ENCODE data around the gene CELA3B. TPM values are rescaled to one million over a fixed set of nuclear protein-coding genes. Genes with fewer than 3 reads are reported as not detected.
"Not testable (repeated sequence)": the region's sequence is repeated elsewhere in the genome, so short reads cannot be mapped to it uniquely, and the experiment has no call there.

CELA3B gene
- total RNA-seq, 5 donors from 2014 or later (not counting 1 experiment from before 2014, with no cell fraction given) = 6.9 to 7.5 (median 7.3) TPM; not detected in 2

DNA sequence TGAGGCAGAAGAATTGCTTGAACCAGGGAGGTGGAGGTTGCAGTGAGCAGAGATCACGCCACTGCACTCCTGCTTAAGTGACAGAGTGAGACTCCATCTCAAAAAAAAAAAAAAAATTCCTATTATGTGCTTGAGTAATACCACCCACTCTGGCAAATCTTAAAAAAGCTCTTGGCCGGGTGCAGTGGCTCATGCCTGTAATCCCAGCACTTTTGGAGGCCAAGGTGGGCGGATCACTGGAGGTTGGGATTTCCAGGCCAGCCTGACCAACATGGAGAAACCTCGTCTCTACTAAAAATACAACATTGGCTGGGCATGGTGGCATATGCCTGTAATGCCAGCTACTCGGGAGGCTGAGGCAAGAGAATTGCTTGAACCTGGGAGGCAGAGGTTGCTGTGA is 58.0 kb downstream of the CELA3B start:
- H3K4me1 ChIP-seq (ENCODE audit: control insufficient read depth in 1 of 2, extremely low read depth in 1 of 2, insufficient read depth in 2 of 2, low read length in 2 of 2) = peaks cover 38 to 47% of the 10 kb centered on the region in 2 experiments
- H3K27me3 ChIP-seq (replicated peaks in 1 of 2; ENCODE audit: control insufficient read depth in 2 of 2, extremely low read depth in 1 of 2, insufficient read depth in 2 of 2, low read length in 1 of 2); H3K27ac Mint-ChIP-seq; ATAC-seq (replicated peaks in 1 of 4); H3K9me3 Mint-ChIP-seq; H3K36me3 Mint-ChIP-seq; H3K4me3 ChIP-seq (ENCODE audit: control insufficient read depth in 1 of 2, extremely low read depth in 1 of 2, low read length in 1 of 2); H3K27ac ChIP-seq (ENCODE audit: low read length); H3K27me3 Mint-ChIP-seq; DNase-seq; H3K36me3 ChIP-seq (ENCODE audit: control insufficient read depth in 2 of 2, extremely low read depth in 1 of 2, insufficient read depth in 1 of 2, low read length in 1 of 2); H3K4me3 Mint-ChIP-seq; H3K9me3 ChIP-seq: not testable (repeated sequence)
- ChIA-PET CTCF (interaction anchor here (0.5 to 0.7 kb wide), 3 partner anchors 18 to 147 kb away, joined by 5 to 6 read pairs (median 6); partner anchors contain the start of gene CDC42 (in 1 of the 2)), POLR2A (interaction anchor here (0.7 to 1.1 kb wide), 2 partner anchors 9 to 37 kb away, joined by 4 to 6 read pairs; no protein-coding TSS in a partner anchor)
- WGBS (ENCODE audit: insufficient coverage) = 100% methylated on average over 1 of the region's 5 CpGs
- H3K4me1 Mint-ChIP-seq = peaks cover 49 to 58% (median 54%) of the 10 kb centered on the region in 3 donors

DNA sequence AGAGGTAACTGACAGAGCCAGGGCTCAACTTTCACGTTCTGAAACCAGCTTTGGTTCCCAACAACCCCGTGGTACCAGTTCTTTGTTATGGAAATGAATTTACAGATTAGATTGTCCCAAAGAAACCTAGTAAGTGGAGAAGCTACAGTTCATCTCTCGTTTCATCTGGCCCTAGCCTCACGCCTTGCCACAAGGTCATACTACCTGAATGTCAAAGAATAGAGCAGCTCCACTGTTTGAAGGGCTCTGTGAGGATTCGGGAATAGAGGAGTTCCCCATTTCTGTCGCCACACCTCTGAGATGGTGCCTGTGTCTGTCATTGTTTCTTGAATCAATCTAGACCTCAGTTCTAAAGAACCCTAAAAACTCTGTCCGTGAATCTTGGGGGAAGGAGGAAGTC is 60.7 kb downstream of the CELA3B start:
- CTCF ChIA-PET = interaction anchor here in 1 of 2 donors (4.1 kb wide), 1 partner anchor 13 kb away, joined by 46 read pairs; no protein-coding TSS in a partner anchor
- H3K4me1 ChIP-seq (ENCODE audit: control insufficient read depth in 1 of 2, extremely low read depth in 1 of 2, insufficient read depth in 2 of 2, low read length in 2 of 2) = peaks cover 42 to 53% of the 10 kb centered on the region in 2 experiments

DNA sequence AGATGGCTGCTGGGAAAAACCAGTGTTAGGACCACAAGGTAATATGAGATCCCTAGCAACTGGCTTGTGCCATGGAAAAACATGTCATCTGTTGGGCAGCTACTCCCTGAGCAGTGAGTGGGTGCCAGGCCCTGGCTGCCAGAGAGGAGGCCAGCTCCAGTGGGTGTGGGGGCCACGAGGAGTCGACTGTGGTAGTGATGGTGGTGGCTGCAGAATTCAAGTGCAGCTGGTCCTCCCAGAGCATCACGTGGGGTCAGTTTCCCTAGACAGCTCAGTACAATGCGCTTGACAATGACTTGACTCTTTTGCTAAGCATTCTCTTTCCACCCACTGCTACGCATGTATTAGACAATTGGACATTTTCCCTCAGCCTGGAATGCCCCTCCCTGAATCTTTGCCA is 61.2 kb downstream of the CELA3B start:
- peak overlapping the region in 1 of 3 donors; percentile 80 for H3K4me3 Mint-ChIP-seq
- Histone ChIP-seq H3K4me1 (ENCODE audit: control insufficient read depth in 1 of 2, extremely low read depth in 1 of 2, insufficient read depth in 2 of 2, low read length in 2 of 2) (peaks cover 44 to 59% of the 10 kb centered on the region in 2 experiments), H3K27me3 (replicated peaks in 1 of 2; ENCODE audit: control insufficient read depth in 2 of 2, extremely low read depth in 1 of 2, insufficient read depth in 2 of 2, low read length in 1 of 2) (no peaks in the 10 kb centered on the region), H3K4me3 (ENCODE audit: control insufficient read depth in 1 of 2, extremely low read depth in 1 of 2, low read length in 1 of 2) (no peak overlapping the region), H3K9me3 (no peaks in the 10 kb centered on the region), H3K27ac (ENCODE audit: low read length) (peak overlapping the region; percentile 97), H3K36me3 (ENCODE audit: control insufficient read depth in 2 of 2, extremely low read depth in 1 of 2, insufficient read depth in 1 of 2, low read length in 1 of 2) (no peaks in the 10 kb centered on the region)
- 94% methylated on average over 3 of the region's 5 CpGs for WGBS (ENCODE audit: insufficient coverage)
- DNase-seq = no peak
- no peaks in the 10 kb centered on the region for H3K9me3 Mint-ChIP-seq
- ChIA-PET CTCF (interaction anchor here in 1 of 2 donors (4.1 kb wide), 1 partner anchor 13 kb away, joined by 46 read pairs; no protein-coding TSS in a partner anchor), POLR2A (interaction anchor here (0.6 to 1.1 kb wide), 2 partner anchors 10 to 13 kb away, joined by 3 to 5 read pairs; no protein-coding TSS in a partner anchor)
- no peaks in the 10 kb centered on the region for H3K36me3 Mint-ChIP-seq
- no peak for ATAC-seq (replicated peaks in 1 of 4)
- H3K27me3 Mint-ChIP-seq = no peaks in the 10 kb centered on the region
- H3K27ac Mint-ChIP-seq = peak overlapping the region; percentile 96 to 99
- peaks cover 49 to 54% (median 52%) of the 10 kb centered on the region in 3 donors for H3K4me1 Mint-ChIP-seq

More for the DNA sequence above, 60.7 kb downstream of the CELA3B start:
- POLR2A ChIA-PET = interaction anchor here in 1 of 2 donors (0.6 kb wide), 1 partner anchor 13 kb away, joined by 3 read pairs; no protein-coding TSS in a partner anchor
- peaks cover 44 to 54% (median 52%) of the 10 kb centered on the region in 3 donors for H3K4me1 Mint-ChIP-seq
- no peaks in the 10 kb centered on the region for H3K36me3 Mint-ChIP-seq
- H3K4me3 ChIP-seq (ENCODE audit: control insufficient read depth in 1 of 2, extremely low read depth in 1 of 2, low read length in 1 of 2) = no peak overlapping the region
- ATAC-seq (replicated peaks in 1 of 4) = no peak
- WGBS (ENCODE audit: insufficient coverage) = 91% methylated on average over 2 of the region's 7 CpGs
- no peak for DNase-seq
- no peaks in the 10 kb centered on the region for H3K27me3 ChIP-seq (replicated peaks in 1 of 2; ENCODE audit: control insufficient read depth in 2 of 2, extremely low read depth in 1 of 2, insufficient read depth in 2 of 2, low read length in 1 of 2)
- no peaks in the 10 kb centered on the region for H3K36me3 ChIP-seq (ENCODE audit: control insufficient read depth in 2 of 2, extremely low read depth in 1 of 2, insufficient read depth in 1 of 2, low read length in 1 of 2)
- no peaks in the 10 kb centered on the region for H3K27me3 Mint-ChIP-seq
- H3K9me3 ChIP-seq = no peaks in the 10 kb centered on the region
- H3K27ac Mint-ChIP-seq = peak overlapping the region; percentile 96 to 99
- H3K9me3 Mint-ChIP-seq = no peaks in the 10 kb centered on the region
- peak overlapping the region in 1 of 3 donors; percentile 80 for H3K4me3 Mint-ChIP-seq
- H3K27ac ChIP-seq (ENCODE audit: low read length) = peak overlapping the region; percentile 97

Other genes starting within 250 kb of the CELA3B start
- 10 to 100 TPM; 65.8 to 95.6 (median 77.5) TPM for gene USP48, start 193.9 kb upstream of the CELA3B start, total RNA-seq
- gene LDLRAD2, start 164.8 kb upstream of the CELA3B start, total RNA-seq = under 1 TPM in 2 of 5 donors, not detected in 3; 0.07 to 0.13 TPM
- 1 to 10 TPM; 4.4 to 9.3 (median 7.9) TPM for gene HSPG2, start 39.7 kb upstream of the CELA3B start, total RNA-seq
- gene CELA3A, start 24.6 kb downstream of the CELA3B start, total RNA-seq = 10 to 100 TPM in 3 of 5 donors, not detected in 2; 11.4 to 15.6 (median 13.3) TPM
- gene CDC42, start 75.7 kb downstream of the CELA3B start, total RNA-seq = 100 to 1,000 TPM; 181 to 348 (median 192) TPM
- gene WNT4, start 166.1 kb downstream of the CELA3B start, total RNA-seq = not detected